ENCODE data around the gene CTNNAL1.

DNA sequence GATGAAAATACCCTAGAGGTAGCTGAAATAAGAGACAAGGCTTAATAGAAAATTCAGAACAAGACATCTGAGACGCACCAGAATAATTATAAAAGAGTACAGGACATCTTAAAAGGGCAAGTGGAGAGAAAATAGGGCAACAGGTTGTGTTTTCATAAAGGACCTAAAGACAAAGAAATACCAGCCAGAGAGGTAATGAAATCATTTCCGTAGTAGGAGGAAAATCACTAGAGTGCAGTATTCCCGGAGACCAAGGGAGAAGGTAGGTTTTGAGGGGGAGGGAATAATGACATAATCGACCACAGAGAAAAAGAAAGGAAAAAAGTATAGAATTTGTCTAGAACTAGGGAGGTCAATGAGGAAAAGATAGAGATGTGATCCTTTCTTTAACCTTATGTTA is 26.2 kb upstream of the CTNNAL1 start:
- TF ChIP-seq, protein P1, sequence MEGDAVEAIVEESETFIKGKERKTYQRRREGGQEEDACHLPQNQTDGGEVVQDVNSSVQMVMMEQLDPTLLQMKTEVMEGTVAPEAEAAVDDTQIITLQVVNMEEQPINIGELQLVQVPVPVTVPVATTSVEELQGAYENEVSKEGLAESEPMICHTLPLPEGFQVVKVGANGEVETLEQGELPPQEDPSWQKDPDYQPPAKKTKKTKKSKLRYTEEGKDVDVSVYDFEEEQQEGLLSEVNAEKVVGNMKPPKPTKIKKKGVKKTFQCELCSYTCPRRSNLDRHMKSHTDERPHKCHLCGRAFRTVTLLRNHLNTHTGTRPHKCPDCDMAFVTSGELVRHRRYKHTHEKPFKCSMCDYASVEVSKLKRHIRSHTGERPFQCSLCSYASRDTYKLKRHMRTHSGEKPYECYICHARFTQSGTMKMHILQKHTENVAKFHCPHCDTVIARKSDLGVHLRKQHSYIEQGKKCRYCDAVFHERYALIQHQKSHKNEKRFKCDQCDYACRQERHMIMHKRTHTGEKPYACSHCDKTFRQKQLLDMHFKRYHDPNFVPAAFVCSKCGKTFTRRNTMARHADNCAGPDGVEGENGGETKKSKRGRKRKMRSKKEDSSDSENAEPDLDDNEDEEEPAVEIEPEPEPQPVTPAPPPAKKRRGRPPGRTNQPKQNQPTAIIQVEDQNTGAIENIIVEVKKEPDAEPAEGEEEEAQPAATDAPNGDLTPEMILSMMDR (IDR thresholded peaks at IDR 0.05; ENCODE audit: poor library complexity, severe bottlenecking): no peak
- TF ChIP-seq POLR2AphosphoS5 (IDR thresholded peaks at IDR 0.05): no peak
- TF ChIP-seq RAD21 (conservative IDR thresholded peaks at IDR 0.05): no peak
- TF ChIP-seq EP300 (conservative IDR thresholded peaks at IDR 0.05; ENCODE audit: poor library complexity, severe bottlenecking): no peak
- TF ChIP-seq SMC3 (conservative IDR thresholded peaks at IDR 0.05; ENCODE audit: poor library complexity): no peak
- TF ChIP-seq TAF1 (IDR thresholded peaks at IDR 0.05; ENCODE audit: low read depth): no peak
- no peak for TF ChIP-seq MXI1 (conservative IDR thresholded peaks at IDR 0.05; ENCODE audit: poor library complexity, severe bottlenecking)
- no peak for TF ChIP-seq EZH2 (IDR thresholded peaks at IDR 0.05; ENCODE audit: borderline replicate concordance, insufficient read depth, low read length, poor library complexity, severe bottlenecking)
